Neural cell (in vitro differentiated cells): ENCODE data around the gene PRUNE2. TPM values are rescaled to one million over a fixed set of nuclear protein-coding genes. Genes with fewer than 3 reads are reported as not detected.

Experiments used
- H2AFZ ChIP-seq: fragments of 200-600, 300-800 bp; sonication (generic), shearing (Covaris generic); 2 replicates; pipeline ENCODE4 v1.6.0; 2014; ENCODE audit warnings: low read depth, mild to moderate bottlenecking, antibody characterized with exemption, low read length, moderate library complexity
- H3F3A ChIP-seq: fragments of 200-600 bp; shearing (Covaris generic); 2 replicates; pipeline ENCODE4 v1.6.1; 2016; ENCODE audit warnings: mild to moderate bottlenecking, moderate library complexity, mixed read lengths, antibody characterized with exemption, low read length; ENCODE audit not compliant: insufficient read depth, poor library complexity, severe bottlenecking
- H3K27ac ChIP-seq: fragments of 200-600, 300-800 bp; sonication (generic), shearing (Covaris generic); 2 replicates; pipeline ENCODE4 v1.5.1; 2014; ENCODE audit warnings: mild to moderate bottlenecking, low read length, moderate library complexity
- H3K27me3 ChIP-seq: fragments of 300-800, 200-600 bp; sonication (generic), shearing (Covaris generic); 2 replicates; pipeline ENCODE4 v1.6.0; 2014; ENCODE audit warnings: mild to moderate bottlenecking, low read depth, low read length, moderate library complexity; ENCODE audit not compliant: insufficient read depth
- H3K36me3 ChIP-seq: fragments of 300-800, 200-600 bp; sonication (generic), shearing (Covaris generic); 2 replicates; pipeline ENCODE4 v1.5.1; 2014; ENCODE audit warnings: mild to moderate bottlenecking, antibody characterized with exemption, low read length, moderate library complexity; ENCODE audit not compliant: insufficient read depth
- H3K4me2 ChIP-seq: fragments of 300-800, 200-600 bp; sonication (generic), shearing (Covaris generic); 2 replicates; pipeline ENCODE4 v1.6.0; 2014; ENCODE audit warnings: mild to moderate bottlenecking, low read length
- H3K4me3 ChIP-seq: fragments of 300-800, 200-600 bp; sonication (generic), shearing (Covaris generic); 2 replicates; pipeline ENCODE4 v1.5.1; 2014; ENCODE audit warnings: mild to moderate bottlenecking, low read length, moderate library complexity
- H3K79me2 ChIP-seq: fragments of 200-600 bp; shearing (Covaris generic); replicated peaks from 2 replicates; pipeline ENCODE4 v1.6.0; 2014; ENCODE audit warnings: mild to moderate bottlenecking, low read length, moderate library complexity; ENCODE audit not compliant: insufficient read depth
- H3K9ac ChIP-seq: fragments of 300-800, 200-600 bp; sonication (generic), shearing (Covaris generic); 2 replicates; pipeline ENCODE4 v1.6.1; 2016; ENCODE audit warnings: mild to moderate bottlenecking, low read length, mixed read lengths
- H3K9me2 ChIP-seq: fragments of 200-600 bp; shearing (Covaris generic); 2 replicates; pipeline ENCODE4 v1.6.1; 2016; ENCODE audit warnings: mild to moderate bottlenecking, low read length, mixed read lengths; ENCODE audit not compliant: insufficient read depth
- H3K9me3 ChIP-seq: fragments of 200-600, 300-800 bp; sonication (generic), shearing (Covaris generic); 2 replicates; pipeline ENCODE4 v1.6.1; 2016; ENCODE audit warnings: mild to moderate bottlenecking, mixed run types, low read length, moderate library complexity, mixed read lengths
- H4K20me1 ChIP-seq: fragments of 200-600 bp; shearing (Covaris generic); 2 replicates; pipeline ENCODE4 v1.6.1; 2016; ENCODE audit warnings: mild to moderate bottlenecking, mixed run types; ENCODE audit not compliant: insufficient read depth
- CTCF ChIP-seq: fragments of 450-650 bp; IDR thresholded peaks from 2 replicates; pipeline ENCODE4 v1.5.1; 2014; ENCODE audit warnings: antibody characterized with exemption, mild to moderate bottlenecking, moderate library complexity; ENCODE audit not compliant: poor library complexity, severe bottlenecking
- EP300 ChIP-seq: fragments of 450-650 bp; conservative IDR thresholded peaks from 2 replicates; pipeline ENCODE4 v1.6.1; 2014; ENCODE audit warnings: antibody characterized with exemption, mild to moderate bottlenecking, moderate library complexity; ENCODE audit not compliant: poor library complexity, severe bottlenecking
- EZH2 ChIP-seq: fragments of 200-600, 300-800 bp; shearing (Covaris generic), sonication (generic); IDR thresholded peaks from 2 replicates; pipeline ENCODE4 v1.6.1; 2014; ENCODE audit warnings: antibody characterized with exemption, low read length, borderline replicate concordance, mild to moderate bottlenecking; ENCODE audit not compliant: insufficient read depth, poor library complexity, severe bottlenecking
- MXI1 ChIP-seq: fragments of 450-650 bp; conservative IDR thresholded peaks from 2 replicates; pipeline ENCODE4 v1.6.1; 2014; ENCODE audit warnings: antibody characterized with exemption, mild to moderate bottlenecking; ENCODE audit not compliant: poor library complexity, severe bottlenecking
- POLR2AphosphoS5 ChIP-seq: IDR thresholded peaks from 2 replicates; pipeline ENCODE4 v1.6.1; 2012
- RAD21 ChIP-seq: fragments of 450-650 bp; conservative IDR thresholded peaks from 2 replicates; pipeline ENCODE4 v1.6.1; 2014; ENCODE audit warnings: antibody characterized with exemption, mild to moderate bottlenecking, moderate library complexity
- REST ChIP-seq: IDR thresholded peaks from 2 replicates; pipeline ENCODE4 v1.6.1; 2012; ENCODE audit warnings: borderline replicate concordance
- SMC3 ChIP-seq: fragments of 450-650 bp; conservative IDR thresholded peaks from 2 replicates; pipeline ENCODE4 v1.6.1; 2014; ENCODE audit warnings: antibody characterized with exemption, mild to moderate bottlenecking, moderate library complexity; ENCODE audit not compliant: poor library complexity
- TAF1 ChIP-seq: IDR thresholded peaks from 2 replicates; pipeline ENCODE4 v1.6.1; 2012; ENCODE audit warnings: low read depth
- polyA plus RNA-seq: library from polyadenylated mRNA; depleted of rRNA; stranded (reverse); fragments of >200 nt; gene quantifications from 2 replicates; pipeline ENCODE4 v1.2.3, GENCODE V29; 2014

Gene PRUNE2
- polyA plus RNA-seq, 1 donor from 2014 or later: 9.7 TPM

GRCh38 chr9:76581731-76582130, 324.2 kb downstream of the PRUNE2 start:
- no peak overlapping the region for H3K4me3 ChIP-seq
- H3K9ac ChIP-seq: no peak overlapping the region
- no peaks in the 10 kb centered on the region for H3K9me2 ChIP-seq
- H3K9me3 ChIP-seq: no peaks in the 10 kb centered on the region
- no peaks in the 10 kb centered on the region for H3K27me3 ChIP-seq
- H4K20me1 ChIP-seq: no peaks in the 10 kb centered on the region
- TF ChIP-seq EZH2 (no peak), TAF1 (no peak), MXI1 (no peak), EP300 (no peak), POLR2AphosphoS5 (no peak), CTCF (no peak), RAD21 (no peak), SMC3 (no peak), REST (no peak)
- H3K79me2 ChIP-seq: no peaks in the 10 kb centered on the region
- no peak overlapping the region for H2AFZ ChIP-seq
- H3K4me2 ChIP-seq: no peak overlapping the region
- no peaks in the 10 kb centered on the region for H3K36me3 ChIP-seq
- no peaks in the 10 kb centered on the region for H3F3A ChIP-seq
- no peak overlapping the region for H3K27ac ChIP-seq

- Histone ChIP-seq H2AFZ (no peak overlapping the region), H3K79me2 (no peaks in the 10 kb centered on the region), H3K9ac (no peak overlapping the region), H3K4me3 (no peak overlapping the region), H3K9me3 (no peaks in the 10 kb centered on the region), H3K27ac (no peak overlapping the region), H4K20me1 (no peaks in the 10 kb centered on the region), H3K4me2 (no peak overlapping the region), H3F3A (no peaks in the 10 kb centered on the region), H3K36me3 (no peaks in the 10 kb centered on the region), H3K9me2 (no peaks in the 10 kb centered on the region), H3K27me3 (no peaks in the 10 kb centered on the region)
- TF ChIP-seq RAD21: no peak
- no peak for TF ChIP-seq REST
- TF ChIP-seq SMC3: no peak
- TF ChIP-seq EP300: no peak
- TF ChIP-seq POLR2AphosphoS5: no peak
- TF ChIP-seq EZH2: no peak
- TF ChIP-seq TAF1: no peak
Observed at GRCh38 chr9:76580820-76581219, 325.1 kb downstream of the PRUNE2 start.
